GM23248 (cell line): Measurements from ENCODE around the gene ATG9B. TPM values are rescaled to one million over a fixed set of nuclear protein-coding genes. Genes with fewer than 3 reads are reported as not detected.

ENCODE experiments used
- DNase-seq: peaks from one replicate; pipeline ENCODE4 v3.0.0-alpha.2; 2015
- H2AFZ ChIP-seq: fragments of 200-600 bp; sonication (generic); 2 replicates; pipeline ENCODE4 v1.6.1; 2016; ENCODE audit warnings: antibody characterized with exemption
- H3F3A ChIP-seq: fragments of 200-600 bp; sonication (generic); 2 replicates; pipeline ENCODE4 v1.6.1; 2016; ENCODE audit warnings: mild to moderate bottlenecking, antibody characterized with exemption, mixed run types; ENCODE audit not compliant: insufficient read depth
- H3K27ac ChIP-seq: fragments of 200-600 bp; sonication (generic); 2 replicates; pipeline ENCODE4 v1.5.1; 2016; ENCODE audit warnings: mild to moderate bottlenecking
- H3K27me3 ChIP-seq: fragments of 200-600 bp; sonication (generic); replicated peaks from 2 replicates; pipeline ENCODE4 v1.6.1; 2016; ENCODE audit warnings: mild to moderate bottlenecking; ENCODE audit not compliant: insufficient read depth
- H3K36me3 ChIP-seq: fragments of 200-600 bp; sonication (generic); 2 replicates; pipeline ENCODE4 v1.6.1; 2016; ENCODE audit warnings: low read depth, mild to moderate bottlenecking
- H3K4me1 ChIP-seq: fragments of 200-600 bp; sonication (generic); 2 replicates; pipeline ENCODE4 v1.6.1; 2016; ENCODE audit warnings: mild to moderate bottlenecking; ENCODE audit not compliant: insufficient read depth
- H3K4me2 ChIP-seq: fragments of 200-600 bp; sonication (generic); one replicate; pipeline ENCODE4 v1.6.1; 2016; ENCODE audit warnings: mild to moderate bottlenecking; ENCODE audit not compliant: unreplicated experiment
- H3K4me3 ChIP-seq: fragments of 200-600 bp; sonication (generic); 2 replicates; pipeline ENCODE4 v1.5.1; 2016; ENCODE audit warnings: mild to moderate bottlenecking
- H3K79me2 ChIP-seq: fragments of 200-600 bp; sonication (generic); 2 replicates; pipeline ENCODE4 v1.6.1; 2016; ENCODE audit warnings: mild to moderate bottlenecking; ENCODE audit not compliant: insufficient read depth
- H3K9ac ChIP-seq: fragments of 200-600 bp; sonication (generic); 2 replicates; pipeline ENCODE4 v1.6.1; 2016; ENCODE audit warnings: mild to moderate bottlenecking
- H3K9me2 ChIP-seq: fragments of 200-600 bp; sonication (generic); 2 replicates; pipeline ENCODE4 v1.6.1; 2016; ENCODE audit warnings: mixed run types, mild to moderate bottlenecking, moderate library complexity; ENCODE audit not compliant: insufficient read depth
- H3K9me3 ChIP-seq: fragments of 200-600 bp; sonication (generic); one replicate; pipeline ENCODE4 v1.6.1; 2017; ENCODE audit warnings: low read depth
- H4K20me1 ChIP-seq: fragments of 200-600 bp; sonication (generic); 2 replicates; pipeline ENCODE4 v1.6.0; 2016; ENCODE audit not compliant: insufficient read depth
- EZH2 ChIP-seq: fragments of 200-600 bp; sonication (generic); IDR thresholded peaks from 2 replicates; pipeline ENCODE4 v1.6.1; 2018; ENCODE audit warnings: antibody characterized with exemption, mild to moderate bottlenecking; ENCODE audit not compliant: insufficient read depth, poor library complexity, severe bottlenecking
- EZH2phosphoT487 ChIP-seq: fragments of 200-600 bp; sonication (generic); IDR thresholded peaks from 2 replicates; pipeline ENCODE4 v1.6.1; 2018; ENCODE audit warnings: antibody characterized with exemption, moderate library complexity, mild to moderate bottlenecking, low read depth; ENCODE audit not compliant: insufficient read depth
- WGBS, 2 experiments: methylation state at CpG; one replicate each; pipeline ENCODE4 v1.1.6; 2015 to 2017; ENCODE audit warnings: low lambda C conversion rate in 2 of 2, low coverage in 1 of 2; ENCODE audit errors: missing lambda C conversion rate in 2 of 2; 5-methylcytosine and 5-hydroxymethylcytosine counted together
- in situ Hi-C: fragments of 300-500 bp; cut with MboI; formaldehyde crosslinking; loops from 2 replicates; pipeline ENCODE4 v1.15.0; 2020
- polyA plus RNA-seq: library from polyadenylated mRNA; unstranded; fragments of >200 nt; fragmentation: Nextera tagmentation; extraction: Ambion mirVana; gene quantifications from 2 replicates; pipeline ENCODE4 v1.2.1, GENCODE V29; 2016
- total RNA-seq: library from RNA; depleted of rRNA; stranded (reverse); fragments of >200 nt; shearing (Covaris generic); gene quantifications from 2 replicates; pipeline ENCODE4 v1.2.3, GENCODE V29; 2014

Gene ATG9B
- total and polyA plus RNA-seq, 2 experiments from 2014 or later: 0.79 TPM; not detected in 1

GRCh38 chr7:151069841-151070573, 45.7 kb upstream of the ATG9B start:
- Histone ChIP-seq H3K4me3 (no peak overlapping the region), H3K36me3 (peaks cover 8% of the 10 kb centered on the region; the same call in 1 of the 2 replicates), H3K27ac (no peak overlapping the region), H3K9me3 (no peaks in the 10 kb centered on the region), H3K27me3 (no peaks in the 10 kb centered on the region), H3F3A (no peaks in the 10 kb centered on the region), H3K4me2 (no peak overlapping the region), H2AFZ (no peak overlapping the region), H4K20me1 (no peaks in the 10 kb centered on the region), H3K4me1 (no peaks in the 10 kb centered on the region), H3K79me2 (peaks cover 8% of the 10 kb centered on the region), H3K9me2 (no peaks in the 10 kb centered on the region), H3K9ac (no peak overlapping the region)
- DNase-seq: no peak
- TF ChIP-seq EZH2 (no peak), EZH2phosphoT487 (no peak)
- in situ Hi-C loops: no loop called here
- WGBS, 2 experiments: 78 to 79% methylated on average over 15 to 17 of the region's 17 CpGs

GRCh38 chr7:151068069-151068773, 43.9 kb upstream of the ATG9B start:
- Histone ChIP-seq H3K79me2 (peaks cover 24% of the 10 kb centered on the region), H3K9me2 (no peaks in the 10 kb centered on the region), H3K4me1 (peaks cover 6% of the 10 kb centered on the region), H3F3A (no peaks in the 10 kb centered on the region), H3K9me3 (no peaks in the 10 kb centered on the region), H3K9ac (no peak overlapping the region), H3K4me3 (no peak overlapping the region), H3K36me3 (peaks cover 8% of the 10 kb centered on the region; the same call in 1 of the 2 replicates), H2AFZ (no peak overlapping the region), H3K4me2 (no peak overlapping the region), H3K27ac (no peak overlapping the region), H3K27me3 (no peaks in the 10 kb centered on the region), H4K20me1 (no peaks in the 10 kb centered on the region; the same call in 1 of the 2 replicates)
- WGBS, 2 experiments: 80 to 82% methylated on average over 12 of the region's 12 CpGs
- no peak for TF ChIP-seq EZH2phosphoT487
- TF ChIP-seq EZH2: no peak
- DNase-seq: no peak
- in situ Hi-C loops: no loop called here

- Histone ChIP-seq H3K36me3 (peaks cover 8% of the 10 kb centered on the region; the same call in 1 of the 2 replicates), H3F3A (no peaks in the 10 kb centered on the region; the same call in 1 of the 2 replicates), H3K9me3 (no peaks in the 10 kb centered on the region), H3K4me2 (no peak overlapping the region), H3K9ac (no peak overlapping the region), H3K9me2 (no peaks in the 10 kb centered on the region), H2AFZ (no peak overlapping the region), H3K79me2 (peaks cover 31% of the 10 kb centered on the region), H3K4me3 (no peak overlapping the region), H4K20me1 (no peaks in the 10 kb centered on the region; the same call in 1 of the 2 replicates), H3K4me1 (peaks cover 19% of the 10 kb centered on the region), H3K27me3 (no peaks in the 10 kb centered on the region), H3K27ac (no peak overlapping the region)
- no peak for DNase-seq
- TF ChIP-seq EZH2: no peak
- TF ChIP-seq EZH2phosphoT487: no peak
- in situ Hi-C loops: no loop called here
- WGBS, 2 experiments: 91 to 93% methylated on average over 26 to 37 of the region's 39 CpGs
Observed at GRCh38 chr7:151066273-151066974, 42.1 kb upstream of the ATG9B start.

GRCh38 chr7:151065516-151065915, 41.2 kb upstream of the ATG9B start:
- in situ Hi-C loops: no loop called here
- WGBS, 2 experiments: 94 to 96% methylated on average over 14 of the region's 14 CpGs
- no peak overlapping the region for H3K27ac ChIP-seq
- no peaks in the 10 kb centered on the region for H3K27me3 ChIP-seq
- no peak overlapping the region for H3K9ac ChIP-seq
- H3K4me2 ChIP-seq: no peak overlapping the region
- TF ChIP-seq EZH2 (no peak), EZH2phosphoT487 (no peak)
- peaks cover 28% of the 10 kb centered on the region for H3K4me1 ChIP-seq
- H3K36me3 ChIP-seq: peaks cover 8% of the 10 kb centered on the region; the same call in 1 of the 2 replicates
- no peak overlapping the region for H3K4me3 ChIP-seq
- H3K9me3 ChIP-seq: no peaks in the 10 kb centered on the region
- DNase-seq: no peak
- no peaks in the 10 kb centered on the region for H3K9me2 ChIP-seq
- H2AFZ ChIP-seq: no peak overlapping the region
- no peaks in the 10 kb centered on the region; the same call in 1 of the 2 replicates for H3F3A ChIP-seq
- H4K20me1 ChIP-seq: no peaks in the 10 kb centered on the region; the same call in 1 of the 2 replicates
- peaks cover 40% of the 10 kb centered on the region for H3K79me2 ChIP-seq
